Measurements from ENCODE around the gene CHD8. TPM values are rescaled to one million over a fixed set of nuclear protein-coding genes. Genes with fewer than 3 reads are reported as not detected.

Gene CHD8
- total RNA-seq, 4 donors from 2014 or later = 67.3 to 122 (median 101) TPM

GRCh38 chr14:21347201-21347600 lies 108.7 kb downstream of the CHD8 start:
- no peak overlapping the region for H3K4me3 ChIP-seq
- H3K27ac ChIP-seq = no peak overlapping the region
- WGBS = 64% methylated on average over 2 of the region's 2 CpGs
- no peaks in the 10 kb centered on the region for H3K9me3 ChIP-seq
- DNase-seq (ENCODE audit: low spot score in 2 of 2) = no peak
- peaks cover 13% of the 10 kb centered on the region for H3K36me3 ChIP-seq
- H3K27me3 ChIP-seq = no peaks in the 10 kb centered on the region
- TF ChIP-seq EP300 (IDR thresholded peaks at IDR 0.05) (no peak), CTCF (IDR thresholded peaks at IDR 0.05) (no peak), POLR2A (IDR thresholded peaks at IDR 0.05) (no peak), POLR2AphosphoS5 (IDR thresholded peaks at IDR 0.05) (no peak)
- no peaks in the 10 kb centered on the region for H3K4me1 ChIP-seq

DNA sequence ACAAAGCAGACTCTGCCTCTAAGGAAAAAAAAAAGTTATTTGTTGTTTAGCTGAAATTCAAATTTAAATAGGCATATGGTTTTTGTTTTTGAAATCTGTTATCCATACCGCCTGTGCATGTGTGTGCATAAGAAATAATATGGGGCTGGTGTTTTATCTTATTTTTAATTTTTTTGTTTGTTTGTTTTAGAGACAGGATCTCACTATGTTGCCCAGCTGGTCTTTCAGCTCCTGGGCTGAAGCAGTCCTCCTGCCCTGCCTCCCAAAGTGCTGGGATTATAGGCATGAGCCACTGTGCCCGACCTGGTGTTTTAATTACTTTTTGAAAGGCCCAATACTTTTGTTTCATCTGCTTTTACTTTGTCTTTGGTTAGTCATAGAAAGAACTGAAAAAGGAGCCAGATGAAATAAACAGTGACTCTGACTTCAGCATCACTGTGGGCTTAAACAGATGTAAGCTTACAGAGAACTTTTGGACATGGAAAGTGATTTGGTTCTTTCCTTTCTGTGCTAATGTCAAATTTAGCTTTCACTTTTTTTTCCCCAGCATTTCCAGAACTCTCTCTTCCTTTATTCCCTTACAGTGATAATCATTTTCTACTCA lies 109.3 kb downstream of the CHD8 start:
- no peaks in the 10 kb centered on the region for H3K4me1 ChIP-seq
- no peaks in the 10 kb centered on the region for H3K9me3 ChIP-seq
- TF ChIP-seq POLR2A (IDR thresholded peaks at IDR 0.05) = no peak
- no peak for TF ChIP-seq POLR2AphosphoS5 (IDR thresholded peaks at IDR 0.05)
- TF ChIP-seq EP300 (IDR thresholded peaks at IDR 0.05) = no peak
- no peak for TF ChIP-seq CTCF (IDR thresholded peaks at IDR 0.05)
- H3K4me3 ChIP-seq = no peak overlapping the region
- H3K27me3 ChIP-seq = no peaks in the 10 kb centered on the region
- no peak for DNase-seq (ENCODE audit: low spot score in 2 of 2)
- 60% methylated on average over 2 of the region's 2 CpGs for WGBS
- no peak overlapping the region for H3K27ac ChIP-seq
- peaks cover 8% of the 10 kb centered on the region for H3K36me3 ChIP-seq

- H3K9me3 ChIP-seq = no peaks in the 10 kb centered on the region
- no peaks in the 10 kb centered on the region for H3K4me1 ChIP-seq
- no peak for DNase-seq (ENCODE audit: low spot score in 2 of 2)
- TF ChIP-seq EP300 (IDR thresholded peaks at IDR 0.05) (no peak), POLR2A (IDR thresholded peaks at IDR 0.05) (no peak), CTCF (IDR thresholded peaks at IDR 0.05) (no peak), POLR2AphosphoS5 (IDR thresholded peaks at IDR 0.05) (no peak)
- no peaks in the 10 kb centered on the region for H3K27me3 ChIP-seq
- WGBS = 86% methylated on average over 13 of the region's 13 CpGs
- no peaks in the 10 kb centered on the region for H3K36me3 ChIP-seq
- H3K27ac ChIP-seq = no peak overlapping the region
- no peak overlapping the region for H3K4me3 ChIP-seq
Observed at GRCh38 chr14:21343035-21343794, 112.7 kb downstream of the CHD8 start.

Other genes with a start within 250 kb of the CHD8 start
- gene HNRNPC, start 186.7 kb downstream of the CHD8 start, total RNA-seq = 100 to 1,000 TPM; 355 to 512 (median 409) TPM
- not detected for gene RPGRIP1, start 176.0 kb downstream of the CHD8 start, total RNA-seq
- 10 to 100 TPM; 41.9 to 64.5 (median 50.1) TPM for gene SUPT16H, start 72.1 kb downstream of the CHD8 start, total RNA-seq
- gene RAB2B, start 20.8 kb upstream of the CHD8 start, total RNA-seq = 10 to 100 TPM; 20.2 to 24.9 (median 21.5) TPM
- gene TOX4, start 21.1 kb upstream of the CHD8 start, total RNA-seq = 10 to 100 TPM; 70.1 to 80.5 (median 77.9) TPM
- gene METTL3, start 55.2 kb upstream of the CHD8 start, total RNA-seq = 100 to 1,000 TPM in 1 of 4 donors, 10 to 100 TPM in 3; 38.9 to 125 (median 44.8) TPM
- gene SALL2, start 70.2 kb upstream of the CHD8 start, total RNA-seq = 10 to 100 TPM in 1 of 4 donors, 1 to 10 TPM in 3; 3.0 to 15.6 (median 4.4) TPM
- gene OR10G3, start 124.0 kb upstream of the CHD8 start, total RNA-seq = not detected
- gene OR10G2, start 178.8 kb upstream of the CHD8 start, total RNA-seq = not detected
- gene OR4E2, start 197.7 kb upstream of the CHD8 start, total RNA-seq = not detected
- gene OR4E1, start 217.7 kb upstream of the CHD8 start, total RNA-seq = not detected